ENCODE results near the gene CH25H. TPM values are rescaled to one million over a fixed set of nuclear protein-coding genes. Genes with fewer than 3 reads are reported as not detected.

The CH25H gene
- total and polyA plus RNA-seq, 10 of the 15 experiments (the other 5 are each of a cell fraction or from before 2014, with no cell fraction given): not detected

- in situ Hi-C loops (cut with MboI): no loop called here
- RAD21 ChIA-PET (ENCODE audit: unreplicated experiment): interaction anchor here (0.7 kb wide), 1 partner anchor 268 kb away, joined by 3 read pairs; no protein-coding TSS in a partner anchor
- no TSS peak for BruUV-seq (replicated peaks)
Observed at GRCh38 chr10:89201345-89202032, 5.6 kb downstream of the CH25H start.

GRCh38 chr10:89197473-89197872 is 9.6 kb downstream of the CH25H start:
- Histone ChIP-seq H2AFZ (ENCODE audit: control insufficient read depth, low read depth, low read length) (no peak overlapping the region), H3K9me3 (replicated peaks; ENCODE audit: control insufficient read depth, insufficient read depth, low read length) (no peaks in the 10 kb centered on the region), H4K20me1 (ENCODE audit: control insufficient read depth, insufficient read depth) (no peaks in the 10 kb centered on the region), H3K4me1 (ENCODE audit: control insufficient read depth, insufficient read depth, low read length) (no peaks in the 10 kb centered on the region), H3K27ac (ENCODE audit: control insufficient read depth, insufficient read depth) (no peak overlapping the region), H3K9ac (ENCODE audit: control insufficient read depth, insufficient read depth, low read length) (no peak overlapping the region), H3K79me2 (ENCODE audit: control insufficient read depth, insufficient read depth, low read length) (no peaks in the 10 kb centered on the region), H3K36me3 (ENCODE audit: control insufficient read depth in 2 of 2, insufficient read depth in 2 of 2, low read length in 1 of 2) (no peaks in the 10 kb centered on the region), H3K4me3 (no peak overlapping the region), H3K27me3 (replicated peaks in 1 of 2; ENCODE audit: control insufficient read depth in 2 of 2, insufficient read depth in 2 of 2, low read length in 1 of 2) (peaks cover 2 to 6% of the 10 kb centered on the region in 2 experiments; a peak in 3 of 4 replicates), H3K4me2 (ENCODE audit: control insufficient read depth, insufficient read depth) (no peak overlapping the region)
- DNase-seq (ENCODE audit: low read depth, low spot score): no peak
- CTCF ChIA-PET: interaction anchor here (0.7 to 1.1 kb wide), 4 partner anchors 17 to 210 kb away, joined by 3 to 4 read pairs (median 3); no protein-coding TSS in a partner anchor
- RAD21 ChIA-PET (ENCODE audit: unreplicated experiment): interaction anchor here (0.6 kb wide), 1 partner anchor 100 kb away, joined by 3 read pairs; no protein-coding TSS in a partner anchor
- no peak for FAIRE-seq
- POLR2A ChIA-PET: interaction anchor here (1.1 kb wide), 1 partner anchor 113 kb away, joined by 3 read pairs; no protein-coding TSS in a partner anchor
- no TSS peak for BruUV-seq (replicated peaks)
- intact Hi-C loops (cut with micrococcal nuclease; ENCODE audit: unreplicated experiment) (no loop called here), in situ Hi-C loops (cut with MboI) (no loop called here)
- ATAC-seq: no peak
- SMC1A ChIA-PET (ENCODE audit: uncharacterized antibody, unreplicated experiment): interaction anchor here (0.7 to 1.5 kb wide), 3 partner anchors 13 to 263 kb away, joined by 3 read pairs; no protein-coding TSS in a partner anchor
- WGBS (ENCODE audit: insufficient coverage, insufficient replicate concordance, low lambda C conversion rate, missing lambda C conversion rate): 69% methylated on average over 4 of the region's 4 CpGs
- TF ChIP-seq HDGF (IDR thresholded peaks at IDR 0.05): no peak
- TF ChIP-seq SRF (IDR thresholded peaks at IDR 0.05; ENCODE audit: low read depth in 2 of 2, low read length in 2 of 2): no peak
- no peak for TF ChIP-seq WRNIP1 (IDR thresholded peaks at IDR 0.05; ENCODE audit: borderline replicate concordance, low read depth, low read length)
- TF ChIP-seq STAT1 (conservative IDR thresholded peaks at IDR 0.05): no peak
- no peak for TF ChIP-seq RAD21 (IDR thresholded peaks at IDR 0.05; ENCODE audit: insufficient read depth, low read depth, low read length)
- no peak for TF ChIP-seq FOS (IDR thresholded peaks at IDR 0.05; ENCODE audit: borderline replicate concordance, extremely low read depth, insufficient read length)
- no peak for TF ChIP-seq NRF1 (conservative IDR thresholded peaks at IDR 0.05; ENCODE audit: low read depth, low read length)
- no peak for TF ChIP-seq CREM (IDR thresholded peaks at IDR 0.05; ENCODE audit: low read depth)
- no peak for TF ChIP-seq CREB1 (IDR thresholded peaks at IDR 0.05; ENCODE audit: low read depth)
- TF ChIP-seq ZNF592 (IDR thresholded peaks at IDR 0.05): no peak
- no peak for TF ChIP-seq CBFB (IDR thresholded peaks at IDR 0.05; ENCODE audit: low read depth)

More at GRCh38 chr10:89201345-89202032, 5.6 kb downstream of the CH25H start:
- WGBS (ENCODE audit: insufficient coverage, insufficient replicate concordance, low lambda C conversion rate, missing lambda C conversion rate): 61% methylated on average over 7 of the region's 7 CpGs
- Histone ChIP-seq H2AFZ (ENCODE audit: control insufficient read depth, low read depth, low read length) (no peak overlapping the region), H3K4me2 (ENCODE audit: control insufficient read depth, insufficient read depth) (no peak overlapping the region), H3K27ac (ENCODE audit: control insufficient read depth, insufficient read depth) (no peak overlapping the region), H3K79me2 (ENCODE audit: control insufficient read depth, insufficient read depth, low read length) (no peaks in the 10 kb centered on the region), H3K4me3 (no peak overlapping the region), H4K20me1 (ENCODE audit: control insufficient read depth, insufficient read depth) (no peaks in the 10 kb centered on the region), H3K27me3 (replicated peaks in 1 of 2; ENCODE audit: control insufficient read depth in 2 of 2, insufficient read depth in 2 of 2, low read length in 1 of 2) (peaks cover 4 to 12% of the 10 kb centered on the region in 2 experiments), H3K9me3 (replicated peaks; ENCODE audit: control insufficient read depth, insufficient read depth, low read length) (no peaks in the 10 kb centered on the region), H3K36me3 (ENCODE audit: control insufficient read depth in 2 of 2, insufficient read depth in 2 of 2, low read length in 1 of 2) (no peaks in the 10 kb centered on the region), H3K9ac (ENCODE audit: control insufficient read depth, insufficient read depth, low read length) (no peak overlapping the region), H3K4me1 (ENCODE audit: control insufficient read depth, insufficient read depth, low read length) (no peaks in the 10 kb centered on the region)
- DNase-seq (ENCODE audit: low read depth, low spot score) (no peak), FAIRE-seq (no peak), ATAC-seq (no peak)
- TF ChIP-seq CREM (IDR thresholded peaks at IDR 0.05; ENCODE audit: low read depth): no peak
- no peak for TF ChIP-seq EZH2 (IDR thresholded peaks at IDR 0.05; ENCODE audit: borderline replicate concordance, control insufficient read depth, low read depth, low read length)
- TF ChIP-seq POU2F2 (IDR thresholded peaks at IDR 0.05; ENCODE audit: borderline replicate concordance, low read depth, low read length): no peak
- no peak for TF ChIP-seq ZNF217 (IDR thresholded peaks at IDR 0.05)
- TF ChIP-seq SRF (IDR thresholded peaks at IDR 0.05; ENCODE audit: low read depth in 2 of 2, low read length in 2 of 2): no peak
- no peak for TF ChIP-seq YBX1 (IDR thresholded peaks at IDR 0.05)
- intact Hi-C loops (cut with micrococcal nuclease; ENCODE audit: unreplicated experiment): no loop called here
- ChIA-PET SMC1A (ENCODE audit: uncharacterized antibody, unreplicated experiment) (interaction anchor here (0.7 to 1.3 kb wide), 4 partner anchors 16 to 267 kb away, joined by 3 to 6 read pairs (median 4); no protein-coding TSS in a partner anchor), CTCF (interaction anchor here (0.7 to 1.4 kb wide), 3 partner anchors 16 to 172 kb away, joined by 3 to 4 read pairs (median 3); no protein-coding TSS in a partner anchor), POLR2A (no interaction called here)
